GM04504 (cell line): ENCODE results near the gene ST3GAL2.
"Not testable (repeated sequence)": the region's sequence is repeated elsewhere in the genome, so short reads cannot be mapped to it uniquely, and the experiment has no call there.

Experiments used
- DNase-seq: peaks from one replicate; pipeline ENCODE4 v3.0.0-alpha.2; 2012; ENCODE audit warnings: low read depth

The ST3GAL2 gene

GRCh38 chr16:70467608-70468007, 28.7 kb upstream of the ST3GAL2 start:
- no peak for DNase-seq

- DNase-seq = no peak
These were observed 28.2 kb upstream of the ST3GAL2 start for GRCh38 chr16:70467113-70467512.

GRCh38 chr16:70466805-70467076, 27.8 kb upstream of the ST3GAL2 start:
- no peak for DNase-seq

- DNase-seq = no peak
These were observed 27.3 kb upstream of the ST3GAL2 start for GRCh38 chr16:70465999-70466804.

GRCh38 chr16:70463235-70463634, 24.3 kb upstream of the ST3GAL2 start:
- DNase-seq = no peak

- no peak for DNase-seq
These were observed 21.9 kb upstream of the ST3GAL2 start for GRCh38 chr16:70460737-70461261.

- no peak for DNase-seq
These were observed 18.7 kb upstream of the ST3GAL2 start for GRCh38 chr16:70457446-70458166.

- DNase-seq = no peak
These were observed 17.0 kb upstream of the ST3GAL2 start for GRCh38 chr16:70455910-70456309.

- DNase-seq = no peak
These were observed 15.5 kb upstream of the ST3GAL2 start, which contains the start of gene FCSK for GRCh38 chr16:70454222-70455034. Gene FCSK (plus strand): TSS chr16:70454595. CDS start chr16:70463191, 8,596 bp downstream.

- DNase-seq = no peak
These were observed 15.0 kb upstream of the ST3GAL2 start for GRCh38 chr16:70453892-70454221.

- no peak for DNase-seq
These were observed 14.4 kb upstream of the ST3GAL2 start for GRCh38 chr16:70453117-70453891.

GRCh38 chr16:70451004-70451340, 12.1 kb upstream of the ST3GAL2 start:
- DNase-seq = not testable (repeated sequence)

GRCh38 chr16:70450142-70451003, 11.5 kb upstream of the ST3GAL2 start:
- DNase-seq = not testable (repeated sequence)

- no peak for DNase-seq
These were observed 9.2 kb upstream of the ST3GAL2 start for GRCh38 chr16:70448075-70448474.

- DNase-seq = no peak
These were observed 5.6 kb upstream of the ST3GAL2 start for GRCh38 chr16:70444249-70445063.

- DNase-seq = no peak
These were observed 3.4 kb upstream of the ST3GAL2 start for GRCh38 chr16:70442344-70442743.

- DNase-seq = no peak
These were observed 2.6 kb upstream of the ST3GAL2 start for GRCh38 chr16:70441406-70441990.

GRCh38 chr16:70440009-70440692, 1.3 kb upstream of the ST3GAL2 start:
- DNase-seq = no peak

- DNase-seq = no peak
These were observed 323 bp downstream of the ST3GAL2 start for GRCh38 chr16:70438585-70438968.
